ENCODE results near the gene SLC38A10.

- TF ChIP-seq CTCF (IDR thresholded peaks at IDR 0.05) (no peak), EP300 (IDR thresholded peaks at IDR 0.05) (no peak), POLR2A (IDR thresholded peaks at IDR 0.05) (no peak)
These were observed 31.5 kb downstream of the SLC38A10 start for GRCh38 chr17:81263371-81264181.
